Lower leg skin (tissue), 3 donors: ENCODE data around the gene DUSP9.

Source experiments
- POLR2A ChIP-seq, 2 donors: fragments of 450-650 bp; IDR thresholded peaks; one replicate each; pipeline ENCODE4 v1.6.1; 2016 to 2017; ENCODE audit warnings: antibody characterized with exemption in 2 of 2, mild to moderate bottlenecking in 1 of 2, moderate library complexity in 1 of 2
- TF ChIP-seq, protein P1 (sequence below), 3 donors: fragments of 450-650 bp; IDR thresholded peaks; one replicate each; pipeline ENCODE4 v1.5.1; 2016; ENCODE audit warnings: antibody characterized with exemption in 3 of 3, mild to moderate bottlenecking in 3 of 3, moderate library complexity in 2 of 3

DNA sequence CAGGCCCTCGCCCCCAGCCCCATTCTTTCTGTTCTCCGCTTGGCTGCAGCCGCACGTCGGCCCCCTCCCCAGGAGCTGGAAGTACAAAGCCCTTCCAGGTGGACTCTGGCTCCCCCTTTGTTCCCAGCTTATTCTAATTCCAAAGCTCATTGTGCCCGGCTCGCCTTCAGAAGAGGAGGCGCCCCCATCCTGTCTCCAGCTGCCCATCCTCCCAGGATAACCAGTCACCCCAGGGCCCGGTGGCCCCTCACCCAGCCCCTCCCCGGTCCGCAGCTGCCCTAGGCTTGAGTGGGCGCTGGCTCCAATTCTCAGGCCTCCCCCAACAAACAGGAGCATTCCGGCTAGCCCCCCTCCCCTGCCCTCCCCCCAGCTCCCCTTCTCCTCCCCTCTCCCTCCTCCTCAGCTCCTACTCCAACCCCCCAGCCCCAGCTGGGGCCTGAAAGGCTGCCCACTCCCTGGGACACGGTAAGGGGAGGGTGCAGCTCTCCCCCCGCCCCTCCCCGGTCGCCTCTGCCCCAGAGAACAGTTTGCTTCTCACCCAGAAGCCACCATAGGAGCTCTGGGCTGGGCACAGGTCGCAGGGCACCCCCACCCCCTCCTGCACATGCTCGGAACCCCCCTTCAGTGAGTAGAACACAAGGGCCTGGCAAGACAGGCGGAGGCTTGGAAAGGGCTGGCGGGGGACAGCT, 37.6 kb downstream of the DUSP9 start:
- TF ChIP-seq, protein P1, sequence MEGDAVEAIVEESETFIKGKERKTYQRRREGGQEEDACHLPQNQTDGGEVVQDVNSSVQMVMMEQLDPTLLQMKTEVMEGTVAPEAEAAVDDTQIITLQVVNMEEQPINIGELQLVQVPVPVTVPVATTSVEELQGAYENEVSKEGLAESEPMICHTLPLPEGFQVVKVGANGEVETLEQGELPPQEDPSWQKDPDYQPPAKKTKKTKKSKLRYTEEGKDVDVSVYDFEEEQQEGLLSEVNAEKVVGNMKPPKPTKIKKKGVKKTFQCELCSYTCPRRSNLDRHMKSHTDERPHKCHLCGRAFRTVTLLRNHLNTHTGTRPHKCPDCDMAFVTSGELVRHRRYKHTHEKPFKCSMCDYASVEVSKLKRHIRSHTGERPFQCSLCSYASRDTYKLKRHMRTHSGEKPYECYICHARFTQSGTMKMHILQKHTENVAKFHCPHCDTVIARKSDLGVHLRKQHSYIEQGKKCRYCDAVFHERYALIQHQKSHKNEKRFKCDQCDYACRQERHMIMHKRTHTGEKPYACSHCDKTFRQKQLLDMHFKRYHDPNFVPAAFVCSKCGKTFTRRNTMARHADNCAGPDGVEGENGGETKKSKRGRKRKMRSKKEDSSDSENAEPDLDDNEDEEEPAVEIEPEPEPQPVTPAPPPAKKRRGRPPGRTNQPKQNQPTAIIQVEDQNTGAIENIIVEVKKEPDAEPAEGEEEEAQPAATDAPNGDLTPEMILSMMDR (IDR thresholded peaks at IDR 0.05), result no peak
- no peak for TF ChIP-seq POLR2A (IDR thresholded peaks at IDR 0.05)
